GM12878 (cell line): ENCODE measurements around the gene GPLD1. TPM values are rescaled to one million over a fixed set of nuclear protein-coding genes. Genes with fewer than 3 reads are reported as not detected.

Experiments used
- ATAC-seq: fragments of 200-7000 bp; cut with Tn5 transposase; 3 replicates; pipeline ENCODE4 v1.9.1; 2020; ENCODE audit warnings: mild to moderate bottlenecking, moderate library complexity
- BruUV-seq: library from RNA; stranded (reverse); fragments of 400-500 nt; replicated peaks from 2 replicates; lab custom pipeline; 2021; lab: Mats Ljungman, UMichigan
- CTCF ChIA-PET: fragments of 300-600 bp; sonication (Branson Sonifier 250); formaldehyde crosslinking; extraction: SDS; loops from one replicate; lab custom pipeline; 2021; ENCODE audit warnings: inconsistent platforms; lab: Yijun Ruan, JAX
- POLR2A ChIA-PET: fragments of 350-600 bp; formaldehyde crosslinking; extraction: SDS; loops from one replicate; lab custom pipeline; 2021; ENCODE audit warnings: inconsistent platforms; lab: Charles Lee
- RAD21 ChIA-PET: fragments of 300-600 bp; sonication (Branson Sonifier 250); formaldehyde crosslinking; loops from one replicate; lab custom pipeline; 2023; ENCODE audit warnings: antibody characterized with exemption; ENCODE audit not compliant: unreplicated experiment; lab: Charles Lee
- SMC1A ChIA-PET: fragments of 300-600 bp; sonication (Branson Sonifier 250); formaldehyde crosslinking; loops from one replicate; lab custom pipeline; 2023; ENCODE audit not compliant: unreplicated experiment, uncharacterized antibody; lab: Charles Lee
- DNase-seq: peaks from one replicate; pipeline ENCODE4 v3.0.0-alpha.2; 2011; ENCODE audit warnings: low read depth, low spot score
- FAIRE-seq: peaks from 3 replicates; lab custom pipeline; 2011; peaks lifted over from hg19 to GRCh38; lab: Jason Lieb, UNC
- H2AFZ ChIP-seq: 2 replicates; pipeline ENCODE4 v1.6.0; 2011; ENCODE audit warnings: low read depth, low read length, control low read depth; ENCODE audit not compliant: control insufficient read depth
- H3K27ac ChIP-seq: 2 replicates; pipeline ENCODE4 v1.5.1; 2011; ENCODE audit warnings: control low read depth; ENCODE audit not compliant: control insufficient read depth, insufficient read depth
- H3K27me3 ChIP-seq, 2 experiments: replicated peaks in 1 of 2; 2 replicates each; pipeline versions ENCODE4 v1.6.0 to v1.6.1; 2011; ENCODE audit warnings: low read length in 1 of 2; ENCODE audit not compliant: control insufficient read depth in 2 of 2, insufficient read depth in 2 of 2
- H3K36me3 ChIP-seq, 2 experiments: 2 replicates each; pipeline ENCODE4 v1.5.1; 2011; ENCODE audit warnings: low read length in 1 of 2; ENCODE audit not compliant: control insufficient read depth in 2 of 2, insufficient read depth in 2 of 2
- H3K4me1 ChIP-seq: 2 replicates; pipeline ENCODE4 v1.6.1; 2011; ENCODE audit warnings: mild to moderate bottlenecking, low read length, moderate library complexity, mixed read lengths; ENCODE audit not compliant: control insufficient read depth, insufficient read depth
- H3K4me2 ChIP-seq: 2 replicates; pipeline ENCODE4 v1.6.0; 2011; ENCODE audit warnings: control low read depth; ENCODE audit not compliant: control insufficient read depth, insufficient read depth
- H3K4me3 ChIP-seq: fragments of 200-600 bp; sonication (generic); 2 replicates; pipeline ENCODE4 v1.5.1; 2016
- H3K79me2 ChIP-seq: 2 replicates; pipeline ENCODE4 v1.6.0; 2011; ENCODE audit warnings: low read length; ENCODE audit not compliant: control insufficient read depth, insufficient read depth
- H3K9ac ChIP-seq: 2 replicates; pipeline ENCODE4 v1.8.0; 2011; ENCODE audit warnings: low read length, control low read depth, mixed read lengths; ENCODE audit not compliant: control insufficient read depth, insufficient read depth
- H3K9me3 ChIP-seq: replicated peaks from 3 replicates; pipeline ENCODE4 v1.5.1; 2011; ENCODE audit warnings: mild to moderate bottlenecking, low read length; ENCODE audit not compliant: control insufficient read depth, insufficient read depth
- H4K20me1 ChIP-seq: 2 replicates; pipeline ENCODE4 v1.6.0; 2011; ENCODE audit not compliant: control insufficient read depth, insufficient read depth
- CEBPZ ChIP-seq: fragments of 150-350 bp; IDR thresholded peaks from 2 replicates; pipeline ENCODE4 v1.6.1; 2016; ENCODE audit warnings: low read depth, low read length
- DPF2 ChIP-seq: fragments of 450-650 bp; IDR thresholded peaks from 2 replicates; pipeline ENCODE4 v1.6.1; 2017; ENCODE audit warnings: mild to moderate bottlenecking
- FOS ChIP-seq: IDR thresholded peaks from 3 replicates; pipeline ENCODE4 v1.6.1; 2011; ENCODE audit warnings: borderline replicate concordance; ENCODE audit not compliant: insufficient read length; ENCODE audit errors: extremely low read depth
- GATAD2B ChIP-seq: fragments of 450-650 bp; conservative IDR thresholded peaks from 2 replicates; pipeline ENCODE4 v1.6.1; 2017; ENCODE audit warnings: low read depth, mild to moderate bottlenecking, moderate library complexity
- KLF5 ChIP-seq: fragments of 450-650 bp; IDR thresholded peaks from 2 replicates; pipeline ENCODE4 v1.6.1; 2014; ENCODE audit warnings: mild to moderate bottlenecking; ENCODE audit not compliant: partially characterized antibody
- MEF2B ChIP-seq: fragments of 450-650 bp; IDR thresholded peaks from 2 replicates; pipeline ENCODE4 v1.6.1; 2018; ENCODE audit warnings: mild to moderate bottlenecking, moderate library complexity; ENCODE audit not compliant: partially characterized antibody, poor library complexity, severe bottlenecking
- MYC ChIP-seq: IDR thresholded peaks from 2 replicates; pipeline ENCODE4 v1.6.1; 2011; ENCODE audit warnings: mild to moderate bottlenecking, low read length, moderate library complexity, inconsistent platforms; ENCODE audit not compliant: insufficient read depth, insufficient replicate concordance, insufficient read length, severe bottlenecking
- NBN ChIP-seq: fragments of 450-650 bp; IDR thresholded peaks from 2 replicates; pipeline ENCODE4 v1.6.1; 2016
- PRDM15 ChIP-seq: fragments of 450-650 bp; formaldehyde crosslinking; IDR thresholded peaks from 2 replicates; pipeline ENCODE4 v1.4.0; 2020; ENCODE audit warnings: mild to moderate bottlenecking, moderate library complexity
- SIN3A ChIP-seq: IDR thresholded peaks from 2 replicates; pipeline ENCODE4 v1.6.1; 2012; ENCODE audit warnings: low read depth, low read length, improper control_type of control experiment
- SMC3 ChIP-seq: IDR thresholded peaks from 2 replicates; pipeline ENCODE4 v1.6.1; 2011; ENCODE audit warnings: low read length, improper control_type of control experiment, borderline replicate concordance
- SPI1 ChIP-seq: IDR thresholded peaks from 2 replicates; pipeline ENCODE4 v1.6.1; 2011; ENCODE audit warnings: low read depth, mild to moderate bottlenecking, low read length, moderate library complexity, borderline replicate concordance; ENCODE audit not compliant: insufficient read depth
- SREBF2 ChIP-seq: IDR thresholded peaks from 2 replicates; pipeline ENCODE4 v1.6.1; 2012; ENCODE audit warnings: mild to moderate bottlenecking, low read length
- SRF ChIP-seq, 2 experiments: IDR thresholded peaks; 2 replicates each; pipeline ENCODE4 v1.6.1; 2011; ENCODE audit warnings: low read depth in 2 of 2, low read length in 2 of 2, mild to moderate bottlenecking in 1 of 2, moderate library complexity in 1 of 2
- STAT3 ChIP-seq: IDR thresholded peaks from 2 replicates; pipeline ENCODE4 v1.6.1; 2011; ENCODE audit warnings: low read depth, low read length, improper control_type of control experiment
- ZNF217 ChIP-seq: fragments of 450-650 bp; IDR thresholded peaks from 2 replicates; pipeline ENCODE4 v1.6.1; 2017; ENCODE audit warnings: antibody characterized with exemption, mild to moderate bottlenecking
- WGBS: methylation state at CpG from one replicate; pipeline ENCODE4 v1.1.6; 2016; ENCODE audit warnings: low lambda C conversion rate; ENCODE audit not compliant: insufficient replicate concordance, insufficient coverage; ENCODE audit errors: missing lambda C conversion rate; 5-methylcytosine and 5-hydroxymethylcytosine counted together
- in situ Hi-C: fragments of 300-500 bp; cut with MboI; formaldehyde crosslinking; loops from 9 replicates; pipeline ENCODE4 v1.14.3; 2018; ENCODE audit warnings: mixed read lengths
- intact Hi-C: fragments of 100-400 bp; cut with micrococcal nuclease; formaldehyde crosslinking; loops from one replicate; pipeline ENCODE4 v1.14.2; 2022; ENCODE audit not compliant: unreplicated experiment
- polyA plus RNA-seq, 11 experiments: library from polyadenylated mRNA; depleted of rRNA in 4 of 11; unstranded in 6 of 11; stranded (reverse) in 5 of 11; fragments of >200 nt; fragmentation: Nextera tagmentation in 4 of 11; fragmentation: Illumina TruSeq in 1 of 11; extraction: Ambion mirVana in 4 of 11; extraction: Trizol in 1 of 11; gene quantifications; 1 replicate in 1 of 11; 2 replicates in 10 of 11; pipeline versions ENCODE4 v1.2.1 to v1.2.3, GENCODE V29; 2011 to 2016; ENCODE audit warnings: inconsistent platforms in 2 of 11, missing spikeins in 2 of 11, low read depth in 1 of 11
- total RNA-seq, 4 experiments: library from RNA; depleted of rRNA in 3 of 4; stranded (reverse); fragments of >200 nt in 3 of 4; fragmentation: Illumina TruSeq in 1 of 4; extraction: Trizol in 1 of 4; gene quantifications; 2 replicates each; pipeline versions ENCODE4 v1.2.1 to v1.2.3, GENCODE V29; 2013 to 2021

GPLD1 gene
- total and polyA plus RNA-seq, 10 of the 15 experiments (the other 5 are each of a cell fraction or from before 2014, with no cell fraction given): 0.04 to 1.0 (median 0.69) TPM

- TF ChIP-seq CEBPZ (no peak), SPI1 (no peak), DPF2 (no peak), PRDM15 (no peak), SRF (IDR thresholded peaks at IDR 0.05; ENCODE audit: low read depth in 2 of 2, low read length in 2 of 2) (no peak), SMC3 (no peak)
These were observed 34.3 kb downstream of the GPLD1 start (continued) for GRCh38 chr6:24455061-24455460.

GRCh38 chr6:24454452-24454851 is 34.9 kb downstream of the GPLD1 start:
- H3K4me1 ChIP-seq: no peaks in the 10 kb centered on the region
- WGBS: 65% methylated on average over 5 of the region's 5 CpGs
- H3K36me3 ChIP-seq: no peaks in the 10 kb centered on the region
- ChIA-PET SMC1A (no interaction called here), RAD21 (no interaction called here), CTCF (no interaction called here), POLR2A (no interaction called here)
- FAIRE-seq (no peak), DNase-seq (no peak), ATAC-seq (no peak)
- H3K9me3 ChIP-seq: no peaks in the 10 kb centered on the region
- no peaks in the 10 kb centered on the region for H3K79me2 ChIP-seq
- no peaks in the 10 kb centered on the region; a peak in 1 of 4 replicates for H3K27me3 ChIP-seq
- H3K4me3 ChIP-seq: no peak overlapping the region
- H3K4me2 ChIP-seq: no peak overlapping the region
- BruUV-seq: no TSS peak
- in situ Hi-C loops (no loop called here), intact Hi-C loops (no loop called here)
- no peak overlapping the region for H2AFZ ChIP-seq
- H3K27ac ChIP-seq: no peak overlapping the region
- no peak overlapping the region for H3K9ac ChIP-seq
- no peaks in the 10 kb centered on the region for H4K20me1 ChIP-seq
- no peak for TF ChIP-seq NBN
- no peak for TF ChIP-seq STAT3
- TF ChIP-seq ZNF217: no peak
- TF ChIP-seq SIN3A: no peak
- no peak for TF ChIP-seq FOS
- TF ChIP-seq KLF5: no peak
- TF ChIP-seq MYC: no peak
- TF ChIP-seq GATAD2B: no peak
- TF ChIP-seq SREBF2: no peak
- TF ChIP-seq MEF2B: no peak
